Nephron progenitor cell (in vitro differentiated cells): ENCODE measurements around the gene TSPAN4.
A peak's percentile ranks its signal among the peaks of the same experiment; 100 is the strongest.

ENCODE experiments used
- DNase-seq: peaks from one replicate; pipeline ENCODE4 v3.0.0; 2021
- H3K27ac Mint-ChIP-seq: 2 replicates; pipeline ENCODE4 v1.8.0; 2021; ENCODE audit warnings: mild to moderate bottlenecking, moderate library complexity, mixed read lengths
- H3K27me3 Mint-ChIP-seq: 2 replicates; pipeline ENCODE4 v1.8.0; 2021; ENCODE audit warnings: mild to moderate bottlenecking, low read depth, mixed read lengths; ENCODE audit not compliant: poor library complexity
- H3K36me3 Mint-ChIP-seq: 2 replicates; pipeline ENCODE4 v1.8.0; 2021; ENCODE audit warnings: low read depth, mixed read lengths
- H3K4me1 Mint-ChIP-seq: 2 replicates; pipeline ENCODE4 v1.8.0; 2021; ENCODE audit warnings: mixed read lengths
- H3K4me3 Mint-ChIP-seq: 2 replicates; pipeline ENCODE4 v1.8.0; 2021; ENCODE audit warnings: mild to moderate bottlenecking, moderate library complexity, mixed read lengths
- H3K9me3 Mint-ChIP-seq: 2 replicates; pipeline ENCODE4 v1.8.0; 2021; ENCODE audit warnings: mild to moderate bottlenecking, moderate library complexity, mixed read lengths
- TF ChIP-seq, protein P1 (sequence below): fragments of 200-600 bp; sonication (generic); IDR thresholded peaks from 2 replicates; pipeline ENCODE4 v1.5.0; 2021; ENCODE audit warnings: antibody characterized with exemption

Gene TSPAN4

DNA sequence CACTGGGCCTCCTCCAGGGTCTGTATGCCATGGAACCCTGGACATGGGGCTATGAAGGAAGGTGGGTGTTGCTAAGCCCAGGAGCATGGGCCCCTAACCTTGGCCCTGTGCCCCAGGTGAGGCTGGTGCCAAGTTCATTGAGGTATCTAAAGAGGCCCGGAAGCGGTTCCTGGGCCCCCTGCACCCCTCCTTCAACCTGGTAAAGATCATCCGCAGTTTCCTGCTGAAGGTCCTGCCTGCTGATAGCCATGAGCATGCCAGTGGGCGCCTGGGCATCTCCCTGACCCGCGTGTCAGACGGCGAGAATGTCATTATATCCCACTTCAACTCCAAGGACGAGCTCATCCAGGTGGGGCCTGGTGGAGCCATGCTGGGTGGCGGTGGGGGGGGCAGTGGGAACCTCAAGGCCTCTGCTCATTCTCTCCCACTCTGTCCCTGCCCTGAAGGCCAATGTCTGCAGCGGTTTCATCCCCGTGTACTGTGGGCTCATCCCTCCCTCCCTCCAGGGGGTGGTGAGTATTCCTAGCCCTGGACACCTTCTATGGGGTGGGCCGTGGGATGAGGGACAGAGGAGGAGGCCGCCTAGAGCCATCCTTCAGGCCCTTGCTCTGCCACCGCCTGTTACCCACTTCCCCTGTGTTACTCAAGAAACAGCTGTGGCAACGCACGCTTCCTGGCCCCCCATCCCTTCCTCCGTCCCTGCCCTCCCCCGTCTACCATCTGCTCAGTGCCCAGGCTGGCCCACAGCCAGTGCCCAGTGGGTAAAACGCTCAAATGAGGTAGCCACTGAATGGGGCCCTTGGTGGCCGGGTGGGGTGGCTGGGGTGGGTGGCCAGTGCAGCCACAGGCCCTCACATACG lies 20.9 kb upstream of the TSPAN4 start:
- Mint-ChIP-seq H3K4me1 (peaks cover 9% of the 10 kb centered on the region), H3K36me3 (peaks cover 14% of the 10 kb centered on the region), H3K9me3 (no peaks in the 10 kb centered on the region), H3K27me3 (peaks cover 22% of the 10 kb centered on the region), H3K4me3 (peak overlapping the region; percentile 38), H3K27ac (no peak overlapping the region)
- no peak for DNase-seq
- TF ChIP-seq, protein P1, sequence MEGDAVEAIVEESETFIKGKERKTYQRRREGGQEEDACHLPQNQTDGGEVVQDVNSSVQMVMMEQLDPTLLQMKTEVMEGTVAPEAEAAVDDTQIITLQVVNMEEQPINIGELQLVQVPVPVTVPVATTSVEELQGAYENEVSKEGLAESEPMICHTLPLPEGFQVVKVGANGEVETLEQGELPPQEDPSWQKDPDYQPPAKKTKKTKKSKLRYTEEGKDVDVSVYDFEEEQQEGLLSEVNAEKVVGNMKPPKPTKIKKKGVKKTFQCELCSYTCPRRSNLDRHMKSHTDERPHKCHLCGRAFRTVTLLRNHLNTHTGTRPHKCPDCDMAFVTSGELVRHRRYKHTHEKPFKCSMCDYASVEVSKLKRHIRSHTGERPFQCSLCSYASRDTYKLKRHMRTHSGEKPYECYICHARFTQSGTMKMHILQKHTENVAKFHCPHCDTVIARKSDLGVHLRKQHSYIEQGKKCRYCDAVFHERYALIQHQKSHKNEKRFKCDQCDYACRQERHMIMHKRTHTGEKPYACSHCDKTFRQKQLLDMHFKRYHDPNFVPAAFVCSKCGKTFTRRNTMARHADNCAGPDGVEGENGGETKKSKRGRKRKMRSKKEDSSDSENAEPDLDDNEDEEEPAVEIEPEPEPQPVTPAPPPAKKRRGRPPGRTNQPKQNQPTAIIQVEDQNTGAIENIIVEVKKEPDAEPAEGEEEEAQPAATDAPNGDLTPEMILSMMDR = no peak

DNA sequence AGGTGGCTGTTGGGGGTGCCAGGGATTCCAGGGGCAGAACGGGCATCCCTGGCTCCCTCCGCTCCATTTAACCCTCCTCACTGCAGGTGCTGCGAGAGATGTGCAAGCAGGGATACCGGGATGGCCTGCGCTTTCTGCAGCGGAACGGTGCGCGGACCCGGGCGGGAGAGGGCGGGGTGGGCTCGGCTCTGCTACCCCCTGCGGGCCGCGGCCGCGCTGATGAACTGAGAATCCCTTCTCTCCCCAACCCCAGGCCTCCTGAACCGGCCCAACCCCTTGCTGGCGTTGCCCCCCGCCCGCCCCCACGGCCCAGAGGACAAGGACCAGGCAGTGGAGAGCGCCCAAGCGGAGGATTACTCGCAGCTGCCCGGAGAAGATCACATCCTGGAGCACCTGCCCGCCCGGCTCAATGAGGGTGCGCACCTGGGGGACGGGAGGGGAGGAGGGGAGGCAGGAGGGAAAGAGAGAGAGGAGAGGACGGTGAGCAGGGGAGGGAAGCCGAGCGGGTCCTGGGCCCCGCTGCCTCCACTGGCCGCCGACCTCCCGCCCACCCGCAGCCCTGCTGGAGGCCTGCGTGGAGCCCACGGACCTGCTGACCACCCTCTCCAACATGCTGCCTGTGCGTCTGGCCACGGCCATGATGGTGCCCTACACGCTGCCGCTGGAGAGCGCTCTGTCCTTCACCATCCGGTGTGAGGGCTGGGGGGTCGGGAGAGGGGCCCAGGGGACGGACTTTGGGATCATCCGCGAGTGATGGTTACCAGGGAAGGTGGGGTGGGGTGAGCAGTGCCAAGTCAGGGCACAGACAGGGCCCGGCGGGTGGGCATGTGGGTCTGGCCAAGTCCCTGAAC lies 19.0 kb upstream of the TSPAN4 start:
- Mint-ChIP-seq H3K4me3 (no peak overlapping the region), H3K27me3 (peaks cover 34% of the 10 kb centered on the region), H3K36me3 (peaks cover 14% of the 10 kb centered on the region), H3K27ac (no peak overlapping the region), H3K4me1 (peaks cover 18% of the 10 kb centered on the region), H3K9me3 (no peaks in the 10 kb centered on the region)
- TF ChIP-seq, protein P1 = no peak
- no peak for DNase-seq

DNA sequence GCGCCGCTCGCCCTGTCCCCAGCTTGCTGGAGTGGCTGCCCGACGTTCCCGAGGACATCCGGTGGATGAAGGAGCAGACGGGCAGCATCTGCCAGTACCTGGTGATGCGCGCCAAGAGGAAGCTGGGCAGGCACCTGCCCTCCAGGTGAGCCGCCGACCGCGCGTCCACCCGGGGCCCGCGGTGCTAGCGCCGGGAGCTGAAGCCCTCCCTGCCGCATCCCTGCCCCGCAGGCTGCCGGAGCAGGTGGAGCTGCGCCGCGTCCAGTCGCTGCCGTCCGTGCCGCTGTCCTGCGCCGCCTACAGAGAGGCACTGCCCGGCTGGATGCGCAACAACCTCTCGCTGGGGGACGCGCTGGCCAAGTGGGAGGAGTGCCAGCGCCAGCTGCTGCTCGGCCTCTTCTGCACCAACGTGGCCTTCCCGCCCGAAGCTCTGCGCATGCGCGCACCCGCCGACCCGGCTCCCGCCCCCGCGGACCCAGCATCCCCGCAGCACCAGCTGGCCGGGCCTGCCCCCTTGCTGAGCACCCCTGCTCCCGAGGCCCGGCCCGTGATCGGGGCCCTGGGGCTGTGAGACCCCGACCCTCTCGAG lies 18.3 kb upstream of the TSPAN4 start:
- TF ChIP-seq, protein P1 = no peak
- Mint-ChIP-seq H3K27me3 (peaks cover 41% of the 10 kb centered on the region), H3K9me3 (no peaks in the 10 kb centered on the region), H3K4me3 (no peak overlapping the region), H3K36me3 (peaks cover 14% of the 10 kb centered on the region), H3K4me1 (peaks cover 25% of the 10 kb centered on the region), H3K27ac (no peak overlapping the region)
- no peak for DNase-seq

DNA sequence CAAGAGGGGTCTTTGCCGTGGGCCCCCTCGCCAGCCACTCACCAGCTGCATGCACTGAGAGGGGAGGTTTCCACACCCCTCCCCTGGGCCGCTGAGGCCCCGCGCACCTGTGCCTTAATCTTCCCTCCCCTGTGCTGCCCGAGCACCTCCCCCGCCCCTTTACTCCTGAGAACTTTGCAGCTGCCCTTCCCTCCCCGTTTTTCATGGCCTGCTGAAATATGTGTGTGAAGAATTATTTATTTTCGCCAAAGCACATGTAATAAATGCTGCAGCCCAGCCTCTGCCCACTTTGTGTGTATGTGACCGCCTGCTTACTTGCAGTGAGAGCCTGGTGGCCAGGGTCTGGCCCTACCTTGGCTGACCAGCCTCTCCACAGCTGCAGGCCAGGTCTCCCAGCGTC lies 17.7 kb upstream of the TSPAN4 start:
- TF ChIP-seq, protein P1 = no peak
- H3K9me3 Mint-ChIP-seq = no peaks in the 10 kb centered on the region
- H3K4me1 Mint-ChIP-seq = peaks cover 26% of the 10 kb centered on the region
- H3K27ac Mint-ChIP-seq = no peak overlapping the region
- no peak overlapping the region for H3K4me3 Mint-ChIP-seq
- DNase-seq = no peak
- H3K27me3 Mint-ChIP-seq = peaks cover 47% of the 10 kb centered on the region
- H3K36me3 Mint-ChIP-seq = peaks cover 14% of the 10 kb centered on the region

DNA sequence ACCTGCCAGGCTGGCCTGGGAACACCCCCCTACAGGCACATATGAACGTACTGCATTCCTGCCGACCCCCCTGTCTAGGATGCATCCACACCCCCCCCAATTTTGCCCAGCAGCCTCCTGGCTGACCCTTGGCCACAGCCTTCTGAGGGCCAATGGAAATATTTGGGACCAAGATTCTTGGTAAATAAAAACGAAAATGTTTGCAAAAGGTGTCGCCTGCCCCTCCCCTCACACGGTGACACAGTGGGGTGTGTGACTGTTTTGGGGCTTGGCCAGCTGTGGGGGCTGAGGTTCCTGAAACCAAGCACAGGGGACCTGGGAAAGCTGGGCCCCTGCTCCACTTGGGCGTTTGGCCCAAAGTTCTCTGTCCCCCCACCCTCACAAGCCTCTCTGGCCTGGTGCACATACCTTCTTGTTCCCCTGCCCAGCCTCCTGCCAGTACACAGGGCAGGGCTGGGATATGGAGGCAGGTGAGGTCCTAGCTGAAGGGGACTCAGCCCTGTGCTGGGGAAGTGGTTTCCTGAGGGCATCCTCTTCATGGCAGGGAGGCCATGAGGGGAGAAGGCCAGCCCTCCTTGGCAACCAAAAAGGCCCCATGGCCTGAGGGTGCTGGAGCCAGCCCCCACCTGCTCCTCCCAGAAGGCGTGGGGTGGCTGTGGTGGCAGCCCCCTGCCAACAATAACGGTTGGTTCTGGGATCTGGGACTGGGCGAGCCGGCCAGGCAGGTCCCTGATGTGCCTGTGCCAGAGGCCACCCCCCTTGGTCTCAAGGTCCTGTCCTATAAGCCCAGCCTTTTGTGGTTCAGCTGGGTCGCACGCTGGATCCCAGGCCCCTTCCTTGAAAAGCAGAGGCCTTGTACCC lies 17.1 kb upstream of the TSPAN4 start:
- no peak for DNase-seq
- Mint-ChIP-seq H3K27ac (no peak overlapping the region), H3K27me3 (peaks cover 53% of the 10 kb centered on the region), H3K36me3 (peaks cover 14% of the 10 kb centered on the region), H3K4me1 (peaks cover 26% of the 10 kb centered on the region), H3K4me3 (no peak overlapping the region), H3K9me3 (no peaks in the 10 kb centered on the region)
- TF ChIP-seq, protein P1 = no peak
